Panc1 (cell line): ENCODE results near the gene ITGA8.

Source experiments
- CTCF ChIP-seq: fragments of 450-650 bp; IDR thresholded peaks from 2 replicates; pipeline ENCODE4 v1.5.1; 2017; ENCODE audit warnings: mild to moderate bottlenecking
- REST ChIP-seq, 2 experiments: IDR thresholded peaks; 2 replicates each; pipeline ENCODE4 v1.6.1; 2011 to 2012; ENCODE audit warnings: low read depth in 2 of 2, control low read depth in 1 of 2, low read length in 1 of 2, mild to moderate bottlenecking in 1 of 2, moderate library complexity in 1 of 2; ENCODE audit not compliant: insufficient read depth in 1 of 2
- SIN3A ChIP-seq: IDR thresholded peaks from 2 replicates; pipeline ENCODE4 v1.6.1; 2012; ENCODE audit warnings: low read depth, mild to moderate bottlenecking, low read length, moderate library complexity, borderline replicate concordance; ENCODE audit not compliant: insufficient read depth

- no peak for TF ChIP-seq CTCF
- no peak for TF ChIP-seq SIN3A
- no peak for TF ChIP-seq REST (IDR thresholded peaks at IDR 0.05; ENCODE audit: insufficient read depth in 1 of 2, low read depth in 2 of 2, low read length in 1 of 2)
Measured at GRCh38 chr10:15742836-15743235, 23.1 kb upstream of the ITGA8 start.
